PC-9 (cell line): ENCODE data around the gene FAM162A.

ENCODE experiments used
- CTCF ChIP-seq: fragments of 200-600 bp; sonication (generic); conservative IDR thresholded peaks from 2 replicates; pipeline ENCODE4 v1.6.1; 2017; ENCODE audit warnings: mixed run types, antibody characterized with exemption, mild to moderate bottlenecking, moderate library complexity
- EZH2 ChIP-seq: fragments of 200-600 bp; sonication (generic); IDR thresholded peaks from 2 replicates; pipeline ENCODE4 v1.8.0; 2017; ENCODE audit warnings: antibody characterized with exemption, low read depth

- TF ChIP-seq CTCF (no peak), EZH2 (no peak)
Measured at GRCh38 chr3:122421101-122421500, 37.1 kb downstream of the FAM162A start.
